Activated CD8-positive, alpha-beta T cell treated with anti-CD3 and anti-CD28 coated beads, Interleukin-2, amount 10 ng/mL, durations not matched to agents 7 days and 5 days (primary cell): ENCODE data around the gene LRRC38. TPM values are rescaled to one million over a fixed set of nuclear protein-coding genes. Genes with fewer than 3 reads are reported as not detected.

Source experiments
- ATAC-seq: fragments of 150-1000 bp; cut with Tn5 transposase; one replicate; pipeline ENCODE4 v1.10.0; 2021; ENCODE audit warnings: moderate library complexity
- CTCF ChIA-PET: fragments of 350-600 bp; sonication (Branson Sonifier 250); formaldehyde crosslinking; loops from one replicate; lab custom pipeline; 2021; ENCODE audit warnings: antibody characterized with exemption; lab: Charles Lee
- POLR2A ChIA-PET: fragments of 350-600 bp; sonication (Branson Sonifier 250); formaldehyde crosslinking; loops from one replicate; lab custom pipeline; 2021; ENCODE audit warnings: antibody characterized with exemption; lab: Charles Lee
- DNase-seq: peaks from one replicate; pipeline ENCODE4 v3.0.0-alpha.2; 2020
- H3K27ac Mint-ChIP-seq: one replicate; pipeline ENCODE4 v1.8.0; 2021; ENCODE audit warnings: mild to moderate bottlenecking, mixed read lengths
- H3K27me3 Mint-ChIP-seq: one replicate; pipeline ENCODE4 v1.8.0; 2021; ENCODE audit warnings: low read depth, mixed read lengths
- H3K36me3 Mint-ChIP-seq: one replicate; pipeline ENCODE4 v1.8.0; 2021; ENCODE audit warnings: low read depth, mixed read lengths
- H3K4me1 Mint-ChIP-seq: one replicate; pipeline ENCODE4 v1.8.0; 2021; ENCODE audit warnings: low read depth, mixed read lengths
- H3K4me3 Mint-ChIP-seq: one replicate; pipeline ENCODE4 v1.8.0; 2021; ENCODE audit warnings: mild to moderate bottlenecking, mixed read lengths
- H3K9me3 Mint-ChIP-seq: one replicate; pipeline ENCODE4 v1.8.0; 2022; ENCODE audit warnings: mixed read lengths; ENCODE audit not compliant: insufficient read depth
- total RNA-seq, 2 experiments: library from RNA; stranded (reverse); gene quantifications; one replicate each; pipeline ENCODE4 v1.2.3, GENCODE V29; 2021

The LRRC38 gene
- total RNA-seq, 2 experiments from 2014 or later, result not detected

DNA sequence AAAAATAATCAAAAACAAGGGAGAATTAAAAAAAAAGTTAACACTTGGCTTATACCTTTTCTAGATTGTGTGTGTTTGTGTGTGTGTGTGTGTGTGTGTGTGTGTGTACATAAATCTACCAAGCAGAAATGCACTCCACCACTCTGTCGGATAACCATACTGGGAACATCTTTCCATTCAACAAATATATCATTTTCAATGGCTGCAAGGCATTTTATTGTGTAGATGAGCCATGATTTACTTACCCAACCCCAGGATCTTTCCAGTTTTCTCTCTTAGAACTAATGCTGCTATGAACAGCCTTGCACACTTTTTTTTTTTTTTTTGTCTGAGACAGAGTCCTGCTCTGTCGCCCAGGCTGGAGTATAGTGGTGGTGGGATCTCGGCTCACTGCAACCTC lies 25.8 kb downstream of the LRRC38 start:
- peaks cover 4% of the 10 kb centered on the region for H3K4me1 Mint-ChIP-seq
- no peaks in the 10 kb centered on the region for H3K9me3 Mint-ChIP-seq
- no peak overlapping the region for H3K4me3 Mint-ChIP-seq
- no peak for DNase-seq
- no peak for ATAC-seq
- POLR2A ChIA-PET, result no interaction called here
- H3K27me3 Mint-ChIP-seq, result peaks cover 11% of the 10 kb centered on the region
- no peaks in the 10 kb centered on the region for H3K36me3 Mint-ChIP-seq
- CTCF ChIA-PET, result no interaction called here
- H3K27ac Mint-ChIP-seq, result no peak overlapping the region

DNA sequence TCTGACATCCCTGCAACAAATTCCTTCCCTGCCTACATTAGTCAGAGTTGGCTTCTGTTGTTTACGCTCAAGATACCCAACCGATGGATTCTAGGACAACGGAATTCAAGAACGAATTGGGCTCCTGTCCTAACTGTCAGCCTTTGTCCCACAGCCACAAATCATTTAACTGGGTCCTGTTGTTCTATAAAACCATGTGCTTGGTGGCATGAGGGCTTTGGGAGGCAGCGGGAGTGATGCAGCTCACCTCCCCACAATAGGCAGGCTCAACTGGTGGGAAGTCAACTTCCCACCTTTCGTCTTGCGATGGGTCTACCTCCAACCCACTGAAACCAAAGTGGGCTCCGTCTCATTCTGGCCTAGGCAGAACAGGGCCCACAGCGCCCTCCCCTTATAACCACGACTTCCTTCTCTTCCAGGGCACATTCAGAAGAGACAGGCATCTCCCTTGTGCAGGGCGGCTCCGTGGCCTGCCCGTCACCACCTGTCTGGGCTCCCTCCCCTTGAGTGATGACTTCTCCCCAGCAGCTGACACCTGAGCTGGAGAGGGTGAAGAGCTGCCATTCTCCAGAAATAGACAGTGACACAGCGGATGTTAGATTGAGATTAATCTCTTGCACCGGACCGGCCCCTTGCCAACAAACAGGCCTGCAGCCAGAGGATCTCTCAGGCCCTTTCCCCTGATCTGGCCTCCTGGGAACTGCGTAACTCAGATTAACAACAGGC lies 26.5 kb downstream of the LRRC38 start:
- Mint-ChIP-seq H3K4me1 (peaks cover 4% of the 10 kb centered on the region), H3K4me3 (no peak overlapping the region), H3K27ac (no peak overlapping the region), H3K36me3 (no peaks in the 10 kb centered on the region), H3K27me3 (peaks cover 11% of the 10 kb centered on the region), H3K9me3 (no peaks in the 10 kb centered on the region)
- ATAC-seq (no peak), DNase-seq (no peak)
- POLR2A ChIA-PET, result no interaction called here
- CTCF ChIA-PET, result no interaction called here

DNA sequence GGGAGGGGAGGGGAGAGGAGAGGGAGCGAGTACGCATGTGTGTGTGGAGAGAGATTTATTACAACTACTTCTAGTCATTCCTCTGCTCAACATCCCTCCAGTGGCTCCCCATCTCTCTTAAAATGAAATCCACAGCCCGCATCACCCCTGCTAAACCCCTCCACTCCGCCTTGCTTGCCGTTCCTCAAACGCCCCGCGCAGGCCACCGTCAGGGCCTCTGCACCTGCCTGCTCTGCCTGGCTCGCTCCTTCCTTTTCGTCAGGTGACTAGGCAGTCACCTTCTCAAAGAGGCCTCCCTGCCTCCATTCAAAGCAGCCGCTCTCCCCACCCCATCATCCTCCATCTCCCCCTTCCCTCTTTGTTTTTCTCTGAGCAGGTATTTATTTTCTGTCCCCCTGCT lies 29.9 kb downstream of the LRRC38 start:
- Mint-ChIP-seq H3K27ac (no peak overlapping the region), H3K27me3 (peaks cover 13% of the 10 kb centered on the region), H3K9me3 (no peaks in the 10 kb centered on the region), H3K4me3 (no peak overlapping the region), H3K36me3 (no peaks in the 10 kb centered on the region), H3K4me1 (peaks cover 12% of the 10 kb centered on the region)
- no peak for DNase-seq
- CTCF ChIA-PET, result no interaction called here
- no peak for ATAC-seq
- POLR2A ChIA-PET, result no interaction called here

DNA sequence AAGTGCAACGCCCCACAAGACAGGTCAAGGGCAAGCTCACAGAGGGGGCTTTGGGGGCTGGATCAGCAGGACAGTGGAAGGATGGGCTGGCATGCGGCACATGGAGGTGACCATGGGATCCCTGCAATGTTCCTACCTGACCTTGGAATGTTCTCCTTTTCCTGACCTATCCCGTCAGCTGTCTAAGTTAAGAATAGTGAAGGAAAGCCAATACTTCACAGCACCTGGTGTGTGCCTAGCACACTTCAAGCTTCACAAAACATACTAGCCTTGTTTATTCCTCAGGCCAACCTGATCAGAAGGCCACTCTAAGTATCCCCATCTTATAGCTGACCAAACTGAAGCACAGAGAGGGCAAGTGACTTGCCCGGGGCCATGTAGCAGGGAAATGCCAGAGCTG lies 31.2 kb downstream of the LRRC38 start:
- H3K36me3 Mint-ChIP-seq, result no peaks in the 10 kb centered on the region
- H3K9me3 Mint-ChIP-seq, result no peaks in the 10 kb centered on the region
- H3K4me3 Mint-ChIP-seq, result no peak overlapping the region
- ChIA-PET CTCF (no interaction called here), POLR2A (no interaction called here)
- peaks cover 17% of the 10 kb centered on the region for H3K4me1 Mint-ChIP-seq
- H3K27me3 Mint-ChIP-seq, result peaks cover 7% of the 10 kb centered on the region
- no peak overlapping the region for H3K27ac Mint-ChIP-seq
- ATAC-seq, result no peak
- no peak for DNase-seq

DNA sequence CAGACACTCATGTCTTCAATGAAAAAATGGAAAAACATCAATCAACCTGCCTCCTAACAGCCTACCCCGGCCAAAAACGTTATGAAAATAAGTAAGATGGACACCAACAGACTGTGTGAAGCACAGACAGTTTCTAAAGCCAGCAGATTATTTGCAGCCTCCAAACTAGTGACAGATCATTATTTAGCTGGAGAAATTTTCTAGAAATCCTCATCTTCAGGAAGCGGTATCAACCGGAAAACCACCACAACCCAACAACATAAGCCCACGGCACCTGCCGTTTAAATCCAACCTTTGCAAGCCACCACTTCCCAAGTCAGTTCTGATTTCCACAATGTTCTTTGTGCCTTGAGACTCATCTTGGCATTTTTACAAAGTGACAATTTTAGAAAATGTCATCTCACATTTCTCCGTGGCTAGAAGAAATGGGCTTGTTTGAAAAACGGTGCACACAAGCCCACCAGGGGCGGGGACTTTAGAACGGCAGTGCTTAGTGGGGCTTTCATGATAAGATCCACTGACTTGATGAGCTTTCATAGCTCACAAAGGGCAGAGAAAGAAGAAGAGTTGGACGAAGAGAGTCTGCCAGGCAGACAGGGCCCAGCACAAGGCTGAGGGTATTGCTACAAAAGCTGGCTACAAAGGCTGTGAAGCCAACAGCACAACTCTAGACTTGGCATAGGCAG lies 34.5 kb downstream of the LRRC38 start:
- no peak for ATAC-seq
- CTCF ChIA-PET, result no interaction called here
- Mint-ChIP-seq H3K4me3 (peak overlapping the region; percentile 8), H3K27me3 (peaks cover 1% of the 10 kb centered on the region), H3K36me3 (no peaks in the 10 kb centered on the region), H3K9me3 (no peaks in the 10 kb centered on the region), H3K27ac (no peak overlapping the region), H3K4me1 (peaks cover 13% of the 10 kb centered on the region)
- POLR2A ChIA-PET, result no interaction called here
- DNase-seq, result peak; percentile 22

DNA sequence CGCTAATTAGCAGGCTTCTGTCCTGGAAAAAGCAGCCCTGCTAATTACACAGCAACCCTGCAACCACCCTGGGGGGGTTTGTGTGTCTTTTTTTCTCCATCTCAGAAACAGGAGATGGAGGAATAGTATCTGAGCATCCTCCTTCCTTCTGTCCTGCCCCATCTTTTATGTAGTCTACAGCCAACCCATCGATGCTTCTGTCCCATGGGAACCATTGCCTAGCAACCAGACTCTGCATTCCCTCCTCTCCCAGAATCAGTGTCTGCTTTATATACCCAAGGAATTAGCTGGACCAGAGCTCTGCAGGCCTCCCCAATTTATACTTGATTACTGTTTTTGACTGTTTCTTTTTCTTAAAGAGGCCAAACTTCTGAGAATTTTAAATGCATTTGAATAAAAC lies 35.1 kb downstream of the LRRC38 start:
- Mint-ChIP-seq H3K4me1 (peaks cover 13% of the 10 kb centered on the region), H3K4me3 (no peak overlapping the region), H3K27me3 (peaks cover 1% of the 10 kb centered on the region), H3K36me3 (no peaks in the 10 kb centered on the region), H3K9me3 (no peaks in the 10 kb centered on the region), H3K27ac (no peak overlapping the region)
- ChIA-PET CTCF (no interaction called here), POLR2A (no interaction called here)
- no peak for ATAC-seq
- no peak for DNase-seq

DNA sequence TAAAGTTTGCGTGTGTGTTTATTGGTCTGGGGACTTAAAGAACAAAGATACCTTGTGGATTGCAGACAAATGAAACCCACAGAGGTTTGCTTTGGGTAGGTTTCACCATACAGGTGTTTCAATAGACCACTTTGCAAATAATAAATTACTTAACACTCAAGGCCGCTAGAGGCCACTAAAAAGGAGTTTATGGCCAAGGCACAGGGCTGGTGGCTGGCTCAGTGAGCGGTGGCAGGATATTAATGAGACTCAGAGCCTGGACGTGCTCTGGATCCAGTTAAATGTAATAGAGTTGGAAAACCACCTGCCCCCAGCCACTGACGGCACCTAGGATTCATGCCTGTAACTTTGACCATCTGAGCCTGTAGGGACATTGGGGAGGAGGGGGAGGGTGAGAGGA lies 44.5 kb downstream of the LRRC38 start:
- Mint-ChIP-seq H3K36me3 (no peaks in the 10 kb centered on the region), H3K4me3 (no peak overlapping the region), H3K27ac (no peak overlapping the region), H3K4me1 (no peaks in the 10 kb centered on the region), H3K9me3 (no peaks in the 10 kb centered on the region), H3K27me3 (peaks cover 3% of the 10 kb centered on the region)
- DNase-seq (no peak), ATAC-seq (no peak)
- CTCF ChIA-PET, result no interaction called here
- POLR2A ChIA-PET, result no interaction called here

DNA sequence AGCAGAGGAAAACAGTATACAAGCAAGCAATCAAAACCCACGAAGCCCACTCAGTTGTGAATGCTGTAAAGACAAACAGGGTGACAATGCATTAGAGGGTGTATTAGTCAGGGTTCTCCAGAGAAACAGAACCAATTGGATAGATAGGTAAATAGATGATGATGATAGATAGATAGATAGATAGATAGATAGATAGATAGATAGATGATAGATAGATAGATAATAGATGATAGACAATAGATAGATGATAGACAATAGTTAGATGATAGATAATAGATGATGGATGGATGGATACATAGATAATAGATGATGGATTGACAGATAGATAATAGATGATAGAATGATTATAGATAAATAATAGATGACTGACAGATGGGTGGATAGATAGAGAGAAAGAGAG lies 48.3 kb downstream of the LRRC38 start:
- no peak for DNase-seq
- Mint-ChIP-seq H3K27me3 (peaks cover 3% of the 10 kb centered on the region), H3K36me3 (no peaks in the 10 kb centered on the region), H3K27ac (no peak overlapping the region), H3K9me3 (no peaks in the 10 kb centered on the region), H3K4me3 (no peak overlapping the region), H3K4me1 (no peaks in the 10 kb centered on the region)
- ChIA-PET POLR2A (no interaction called here), CTCF (no interaction called here)
- ATAC-seq, result no peak

DNA sequence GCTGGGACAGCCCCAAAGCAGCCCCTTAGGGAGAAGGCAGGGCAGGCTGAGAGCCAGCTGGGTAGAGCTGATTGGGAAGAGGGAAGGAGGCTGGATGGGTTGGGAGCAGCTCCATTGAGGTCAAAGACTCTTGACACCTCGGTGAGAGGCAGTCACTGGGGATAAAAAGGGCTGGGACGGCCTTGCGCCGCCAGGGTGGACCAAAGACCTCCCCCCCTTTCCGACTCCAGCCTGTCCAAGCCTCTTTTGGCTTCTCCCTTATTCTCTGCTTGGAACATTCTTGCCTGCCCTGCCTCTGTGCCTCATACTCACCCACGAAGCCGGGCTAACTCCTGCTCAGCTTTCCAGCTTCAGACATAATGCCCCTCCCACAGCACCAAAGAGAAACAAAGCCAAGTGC lies 51.1 kb downstream of the LRRC38 start:
- ATAC-seq (no peak), DNase-seq (no peak)
- no peak overlapping the region for H3K27ac Mint-ChIP-seq
- ChIA-PET POLR2A (no interaction called here), CTCF (no interaction called here)
- no peak overlapping the region for H3K4me3 Mint-ChIP-seq
- no peaks in the 10 kb centered on the region for H3K4me1 Mint-ChIP-seq
- no peaks in the 10 kb centered on the region for H3K9me3 Mint-ChIP-seq
- H3K36me3 Mint-ChIP-seq, result no peaks in the 10 kb centered on the region
- H3K27me3 Mint-ChIP-seq, result peaks cover 3% of the 10 kb centered on the region

DNA sequence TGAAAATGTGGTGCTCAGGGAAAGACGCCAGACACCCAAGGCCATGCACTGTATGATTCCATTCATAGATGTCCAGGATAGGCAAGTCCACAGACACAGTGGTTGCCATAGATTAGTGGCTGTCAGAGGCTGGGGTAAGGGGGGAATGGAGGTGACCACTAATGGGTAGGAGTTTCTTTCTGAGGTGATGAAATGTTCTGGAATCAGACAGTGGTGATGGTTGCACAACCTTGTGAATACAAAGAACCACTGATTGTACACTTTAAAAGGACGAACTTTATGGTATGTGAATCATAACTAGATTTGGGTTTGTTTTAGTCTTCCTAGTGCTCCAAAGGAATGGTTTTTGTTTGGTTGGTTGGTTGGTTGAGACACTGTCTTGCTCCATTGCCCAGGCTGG lies 51.8 kb downstream of the LRRC38 start:
- no peaks in the 10 kb centered on the region for H3K4me1 Mint-ChIP-seq
- no peak overlapping the region for H3K4me3 Mint-ChIP-seq
- CTCF ChIA-PET, result no interaction called here
- ATAC-seq (no peak), DNase-seq (no peak)
- H3K27me3 Mint-ChIP-seq, result peaks cover 3% of the 10 kb centered on the region
- H3K36me3 Mint-ChIP-seq, result no peaks in the 10 kb centered on the region
- no peaks in the 10 kb centered on the region for H3K9me3 Mint-ChIP-seq
- POLR2A ChIA-PET, result no interaction called here
- H3K27ac Mint-ChIP-seq, result no peak overlapping the region

DNA sequence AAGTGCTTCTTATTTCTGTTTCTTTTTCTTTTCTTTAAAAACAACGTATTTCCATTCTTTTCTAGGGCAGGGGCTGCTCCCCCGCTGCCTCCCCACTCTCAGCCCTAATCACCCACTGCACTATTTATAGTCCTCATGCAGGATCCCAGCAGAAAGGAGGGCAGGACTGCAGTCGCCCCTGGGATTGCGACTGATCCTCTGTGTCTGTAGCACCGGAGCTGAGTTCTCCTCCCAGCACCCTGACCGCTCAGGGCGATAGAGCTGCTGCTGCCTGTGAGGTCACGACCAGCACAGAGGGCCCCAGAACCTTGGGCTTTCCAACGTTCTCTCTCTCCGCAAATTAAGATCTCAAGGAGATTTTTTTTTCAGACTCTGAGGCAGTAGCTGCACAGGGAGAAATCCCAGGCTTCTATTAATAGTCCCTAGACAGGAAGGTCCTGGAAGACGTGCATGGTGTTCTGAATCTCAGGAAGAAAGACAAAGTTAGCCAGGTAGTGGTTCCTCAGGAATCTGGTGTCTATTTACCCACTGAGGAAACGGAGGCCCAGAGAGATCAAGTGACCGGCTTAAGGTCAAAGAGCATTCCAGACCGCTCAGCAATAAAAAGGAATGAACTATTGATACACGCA lies 56.8 kb downstream of the LRRC38 start:
- Mint-ChIP-seq H3K27me3 (no peaks in the 10 kb centered on the region), H3K9me3 (no peaks in the 10 kb centered on the region), H3K4me1 (no peaks in the 10 kb centered on the region), H3K4me3 (no peak overlapping the region), H3K36me3 (no peaks in the 10 kb centered on the region), H3K27ac (no peak overlapping the region)
- CTCF ChIA-PET, result no interaction called here
- DNase-seq (no peak), ATAC-seq (no peak)
- POLR2A ChIA-PET, result no interaction called here

DNA sequence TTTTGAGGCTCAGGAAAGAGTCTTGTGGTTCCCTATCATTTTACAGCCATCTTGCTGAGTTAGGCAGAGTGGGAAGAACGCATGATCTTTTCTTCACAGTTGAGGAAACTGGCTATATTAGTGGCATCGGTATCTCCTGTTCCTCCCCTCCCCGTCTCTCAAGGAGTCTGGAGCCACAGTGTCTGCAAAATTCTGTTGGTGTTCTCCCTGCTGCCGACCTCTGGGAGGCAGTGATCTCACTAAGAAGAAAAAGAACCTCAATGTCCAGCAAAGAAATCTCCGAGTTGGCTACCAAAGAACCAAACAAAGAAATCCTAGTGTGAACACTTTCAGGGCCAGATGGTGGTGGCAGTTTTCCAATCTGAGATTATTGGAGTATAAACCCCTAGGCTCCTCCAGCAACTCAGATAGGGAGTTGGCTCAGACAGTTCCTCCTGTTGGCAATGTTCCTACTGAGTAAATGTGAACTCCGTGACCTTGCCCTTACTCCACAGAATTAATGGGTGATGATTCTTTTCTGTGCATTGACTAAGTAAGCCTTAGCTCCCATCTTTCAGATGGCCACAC lies 62.3 kb downstream of the LRRC38 start:
- no peak overlapping the region for H3K27ac Mint-ChIP-seq
- POLR2A ChIA-PET, result no interaction called here
- ATAC-seq (no peak), DNase-seq (no peak)
- H3K9me3 Mint-ChIP-seq, result no peaks in the 10 kb centered on the region
- H3K4me3 Mint-ChIP-seq, result no peak overlapping the region
- CTCF ChIA-PET, result no interaction called here
- H3K36me3 Mint-ChIP-seq, result no peaks in the 10 kb centered on the region
- no peaks in the 10 kb centered on the region for H3K27me3 Mint-ChIP-seq
- H3K4me1 Mint-ChIP-seq, result no peaks in the 10 kb centered on the region
